SH-SY5Y (cell line): ENCODE data around the gene DLEC1.

ENCODE experiments used
- GATA2 ChIP-seq: IDR thresholded peaks from 2 replicates; pipeline ENCODE4 v1.6.1; 2011; ENCODE audit warnings: mild to moderate bottlenecking, low read depth, low read length
- GATA3 ChIP-seq: IDR thresholded peaks from 2 replicates; pipeline ENCODE4 v1.6.1; 2011; ENCODE audit warnings: low read depth, mild to moderate bottlenecking, low read length, moderate library complexity

DNA sequence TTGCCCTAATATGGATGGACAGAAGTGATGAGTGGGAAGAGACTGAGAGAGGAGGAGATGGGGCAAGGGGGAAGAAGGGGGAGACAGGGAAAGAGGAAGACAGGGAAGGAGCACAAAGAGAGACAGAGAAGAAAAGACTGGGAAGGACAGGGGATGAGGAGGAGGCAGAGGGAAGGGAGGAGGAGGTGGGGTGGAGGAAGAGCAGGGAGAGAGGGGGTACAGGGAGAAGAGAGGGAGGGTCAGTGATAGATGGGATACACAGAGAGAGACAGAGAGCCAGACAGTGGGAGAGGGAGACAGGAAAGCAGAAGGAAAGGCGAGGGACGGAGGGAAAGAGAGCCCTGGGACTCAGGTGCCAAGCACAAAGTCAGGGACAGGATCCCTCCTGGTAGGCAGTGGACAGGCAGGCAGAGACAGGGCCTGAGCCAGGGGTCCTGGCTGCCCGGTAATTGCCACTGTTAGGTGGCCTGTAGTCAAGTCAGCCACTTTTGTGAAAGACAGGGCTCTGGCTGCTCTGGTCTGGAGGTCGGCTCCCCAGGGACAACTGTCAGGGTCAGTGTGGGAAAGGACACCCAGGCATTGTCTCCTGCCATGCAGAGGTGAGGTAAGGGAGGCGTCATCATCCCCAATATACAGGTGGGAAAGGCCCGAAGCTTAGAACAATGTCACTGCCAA is 38.6 kb upstream of the DLEC1 start:
- TF ChIP-seq GATA2 (no peak), GATA3 (no peak)
